GM19193 (cell line): ENCODE data around the gene ATP2B3.

Experiments
- POLR2A ChIP-seq: IDR thresholded peaks from 4 replicates; pipeline ENCODE4 v1.6.1; 2011; ENCODE audit not compliant: insufficient read depth, insufficient read length; ENCODE audit errors: extremely low read depth

Gene ATP2B3

GRCh38 chrX:153539171-153539978 is 21.9 kb downstream of the ATP2B3 start:
- TF ChIP-seq POLR2A, result no peak

- TF ChIP-seq POLR2A, result no peak
Observed at GRCh38 chrX:153539979-153540358, 22.5 kb downstream of the ATP2B3 start.

- TF ChIP-seq POLR2A, result no peak
Observed at GRCh38 chrX:153544727-153545126, 27.3 kb downstream of the ATP2B3 start.

- TF ChIP-seq POLR2A, result no peak
Observed at GRCh38 chrX:153546386-153546785, 28.9 kb downstream of the ATP2B3 start.

GRCh38 chrX:153547195-153547594 is 29.8 kb downstream of the ATP2B3 start:
- TF ChIP-seq POLR2A, result no peak

GRCh38 chrX:153549231-153549630 is 31.8 kb downstream of the ATP2B3 start:
- no peak for TF ChIP-seq POLR2A

GRCh38 chrX:153549807-153550206 is 32.4 kb downstream of the ATP2B3 start:
- no peak for TF ChIP-seq POLR2A

- no peak for TF ChIP-seq POLR2A
Observed at GRCh38 chrX:153551135-153551534, 33.7 kb downstream of the ATP2B3 start.

GRCh38 chrX:153554519-153555167 is 37.2 kb downstream of the ATP2B3 start:
- TF ChIP-seq POLR2A, result no peak

- no peak for TF ChIP-seq POLR2A
Observed at GRCh38 chrX:153556767-153557166, 39.3 kb downstream of the ATP2B3 start.

GRCh38 chrX:153557618-153558355 is 40.3 kb downstream of the ATP2B3 start:
- TF ChIP-seq POLR2A, result no peak

- no peak for TF ChIP-seq POLR2A
Observed at GRCh38 chrX:153560000-153560399, 42.6 kb downstream of the ATP2B3 start.

GRCh38 chrX:153560466-153560865 is 43.0 kb downstream of the ATP2B3 start:
- TF ChIP-seq POLR2A, result no peak

GRCh38 chrX:153561337-153561736 is 43.9 kb downstream of the ATP2B3 start:
- no peak for TF ChIP-seq POLR2A

GRCh38 chrX:153562546-153562945 is 45.1 kb downstream of the ATP2B3 start:
- no peak for TF ChIP-seq POLR2A
